GM21515 (cell line): ENCODE measurements around the gene CAMK2N1.
"Not testable (repeated sequence)": the region's sequence is repeated elsewhere in the genome, so short reads cannot be mapped to it uniquely, and the experiment has no call there.

Source experiments
- ATAC-seq: cut with Tn5 transposase; IDR thresholded peaks from one replicate; pipeline ENCODE4 v1.9.1; 2021; ENCODE audit not compliant: unreplicated experiment

The CAMK2N1 gene

DNA sequence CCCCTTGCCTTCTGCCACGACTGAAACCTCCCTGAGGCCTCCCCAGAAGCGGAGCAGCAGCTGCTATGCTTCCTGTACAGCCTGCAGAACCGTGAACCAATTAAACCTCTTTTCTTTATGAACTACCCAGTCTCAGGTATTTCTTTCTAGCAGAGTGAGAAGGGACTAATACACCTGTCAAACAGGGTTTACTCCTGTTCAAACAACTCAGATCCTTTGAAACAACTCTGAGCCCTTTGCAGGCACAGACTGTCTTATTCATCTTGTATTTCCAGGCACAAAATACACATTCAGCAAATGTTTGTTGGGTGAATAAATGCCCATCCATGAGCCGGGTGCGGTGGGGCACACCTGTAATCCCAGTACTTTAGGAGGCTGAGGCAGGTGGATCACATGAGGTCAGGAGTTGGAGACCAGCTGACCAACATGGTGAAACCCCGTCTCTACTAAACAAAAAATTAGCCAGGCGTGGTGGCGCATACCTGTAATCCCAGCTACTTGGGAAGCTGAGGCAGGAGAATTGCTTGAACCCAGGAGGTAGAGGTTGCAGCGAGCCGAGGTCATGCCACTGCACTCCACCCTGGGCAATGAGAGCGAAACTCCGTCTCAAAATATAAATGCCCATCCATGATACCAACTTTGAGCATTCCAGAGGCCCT lies 10.8 kb upstream of the CAMK2N1 start:
- ATAC-seq = not testable (repeated sequence)

DNA sequence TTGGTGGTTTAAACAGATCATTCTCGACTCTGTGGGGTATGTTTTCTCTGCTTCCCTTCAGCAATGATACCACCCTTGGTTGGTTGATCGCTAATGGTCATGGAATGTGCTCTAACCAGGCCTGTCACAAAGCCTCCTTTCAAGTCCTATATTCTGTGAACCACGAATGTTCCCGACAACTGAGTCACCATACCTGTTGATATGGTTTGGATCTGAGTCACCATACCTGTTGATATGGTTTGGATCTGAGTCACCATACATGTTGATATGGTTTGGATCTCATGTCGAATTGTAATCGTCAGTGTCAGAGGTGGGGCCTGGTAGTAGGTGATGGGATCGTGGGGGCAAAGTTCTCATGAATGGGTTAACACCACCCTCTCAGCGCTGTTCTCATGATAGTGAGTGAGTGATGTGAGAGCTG lies 10.2 kb upstream of the CAMK2N1 start:
- no peak for ATAC-seq

GRCh38 chr1:20495661-20496060 lies 9.7 kb upstream of the CAMK2N1 start:
- no peak for ATAC-seq

DNA sequence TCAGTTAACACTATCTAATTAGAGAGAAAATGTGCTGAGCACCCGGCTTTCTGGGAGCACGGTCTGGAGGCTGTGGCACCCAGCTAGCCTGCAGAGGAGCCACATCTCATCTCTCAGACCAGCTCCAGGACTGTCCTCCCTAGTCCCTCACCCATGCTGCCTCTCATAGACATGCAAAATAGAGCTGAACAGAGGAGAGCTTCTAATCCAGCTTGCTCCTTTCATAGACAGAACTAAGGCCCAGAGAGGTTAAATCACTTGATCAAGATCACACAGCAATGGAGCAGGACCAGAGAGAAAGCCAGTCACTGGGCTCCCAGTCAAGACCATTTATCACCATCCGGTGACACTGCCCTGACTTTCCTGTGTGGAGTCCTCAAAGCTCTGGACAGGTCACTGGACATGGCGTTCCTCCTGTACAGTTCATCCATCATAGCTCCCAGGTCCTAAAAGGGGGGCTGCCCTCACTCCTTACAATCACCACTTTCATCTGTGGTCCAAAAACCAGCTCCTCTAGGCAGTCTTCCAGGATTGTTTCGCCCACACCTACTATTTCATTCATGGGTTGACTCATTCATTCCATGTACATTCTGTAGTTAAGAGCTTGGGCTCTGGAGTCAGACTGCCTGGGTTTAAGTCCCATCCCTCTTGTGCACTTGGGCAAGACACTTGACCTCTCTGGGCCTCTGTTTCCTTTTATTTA lies 8.8 kb upstream of the CAMK2N1 start:
- no peak for ATAC-seq

DNA sequence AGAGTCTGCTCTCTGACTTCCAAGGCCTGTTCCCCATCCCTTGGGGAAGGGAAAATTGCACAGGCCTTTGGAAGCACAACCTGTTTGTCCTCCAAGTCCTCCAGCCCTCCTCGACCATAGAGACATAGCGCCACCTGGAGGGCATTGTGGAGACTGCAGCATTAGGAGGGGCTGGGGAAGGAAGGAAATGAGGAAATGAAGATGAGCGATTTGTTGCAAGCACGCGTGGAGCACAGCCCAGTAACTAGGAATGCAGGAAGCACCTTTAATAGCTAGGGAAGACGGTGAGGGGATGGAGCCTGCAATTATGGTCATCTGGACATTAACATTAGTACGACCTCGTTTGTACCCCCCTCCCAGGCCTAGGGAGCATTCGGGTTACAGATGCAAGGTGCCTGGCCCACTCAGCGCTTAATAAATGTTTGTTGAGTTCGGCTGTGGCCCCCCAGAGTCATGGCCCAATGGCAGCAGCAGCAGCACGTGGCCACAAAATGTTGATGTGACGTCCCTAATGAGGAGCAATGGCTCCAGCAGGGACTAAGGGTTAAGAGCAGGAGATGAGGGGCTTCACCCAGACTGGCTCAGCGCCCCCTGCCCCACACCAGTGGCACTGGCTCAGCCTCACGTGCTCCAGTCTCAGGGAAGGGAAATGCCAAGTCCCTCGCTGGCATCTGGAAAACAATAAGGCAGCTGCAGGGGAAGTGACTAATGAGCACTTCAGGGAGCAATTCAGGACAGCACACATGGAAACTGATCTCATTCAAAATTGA lies 8.0 kb upstream of the CAMK2N1 start:
- ATAC-seq = no peak

- no peak for ATAC-seq
These were observed 7.3 kb upstream of the CAMK2N1 start for GRCh38 chr1:20493309-20493708.

- ATAC-seq = no peak
These were observed 6.7 kb upstream of the CAMK2N1 start for GRCh38 chr1:20492751-20493150.

DNA sequence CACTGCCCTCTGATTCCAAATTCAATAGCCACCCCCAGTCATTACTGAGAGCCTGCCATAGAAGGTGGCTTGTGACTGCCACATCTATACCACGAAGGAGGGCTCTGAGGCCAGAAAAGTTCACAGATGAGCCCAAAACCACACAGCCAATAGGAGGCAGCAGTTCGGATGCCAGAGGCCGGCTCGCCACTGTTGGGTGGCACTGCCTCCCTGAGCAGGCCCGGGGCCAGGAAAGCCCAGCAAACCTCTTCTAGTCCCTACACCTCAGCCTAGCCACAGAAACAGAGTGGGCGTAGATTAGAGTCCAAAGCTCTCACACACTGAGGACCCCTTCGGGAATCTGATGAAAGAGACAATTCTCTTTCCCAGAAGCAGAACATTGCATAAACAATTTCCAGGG lies 5.9 kb upstream of the CAMK2N1 start:
- ATAC-seq = no peak

DNA sequence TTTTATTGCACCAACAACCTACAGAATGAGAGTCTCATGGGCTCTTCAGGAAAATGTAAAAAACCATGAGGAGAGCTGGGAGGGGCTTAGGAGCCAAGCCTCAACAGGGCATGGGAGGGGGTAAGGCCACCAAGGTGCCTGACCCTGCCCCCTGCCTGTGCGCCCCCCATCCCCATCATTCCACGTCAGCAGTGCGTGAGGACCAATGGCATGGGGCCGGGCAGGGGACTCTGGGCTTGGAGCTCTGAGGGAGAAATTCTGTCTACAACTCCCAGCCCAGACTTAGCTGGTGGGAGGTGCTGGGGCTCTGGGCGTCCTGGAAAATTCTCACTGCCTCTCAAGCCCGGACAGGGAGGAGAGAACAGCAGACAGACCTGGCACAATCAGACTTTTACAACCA lies 5.2 kb upstream of the CAMK2N1 start:
- ATAC-seq = no peak

- ATAC-seq = no peak
These were observed 1.2 kb upstream of the CAMK2N1 start for GRCh38 chr1:20487236-20487590.

- ATAC-seq = no peak
These were observed 636 bp upstream of the CAMK2N1 start for GRCh38 chr1:20486457-20487235.

- ATAC-seq = no peak
These were observed 1.2 kb downstream of the CAMK2N1 start for GRCh38 chr1:20484519-20485462.

- no peak for ATAC-seq
These were observed 2.0 kb downstream of the CAMK2N1 start for GRCh38 chr1:20483833-20484518.

DNA sequence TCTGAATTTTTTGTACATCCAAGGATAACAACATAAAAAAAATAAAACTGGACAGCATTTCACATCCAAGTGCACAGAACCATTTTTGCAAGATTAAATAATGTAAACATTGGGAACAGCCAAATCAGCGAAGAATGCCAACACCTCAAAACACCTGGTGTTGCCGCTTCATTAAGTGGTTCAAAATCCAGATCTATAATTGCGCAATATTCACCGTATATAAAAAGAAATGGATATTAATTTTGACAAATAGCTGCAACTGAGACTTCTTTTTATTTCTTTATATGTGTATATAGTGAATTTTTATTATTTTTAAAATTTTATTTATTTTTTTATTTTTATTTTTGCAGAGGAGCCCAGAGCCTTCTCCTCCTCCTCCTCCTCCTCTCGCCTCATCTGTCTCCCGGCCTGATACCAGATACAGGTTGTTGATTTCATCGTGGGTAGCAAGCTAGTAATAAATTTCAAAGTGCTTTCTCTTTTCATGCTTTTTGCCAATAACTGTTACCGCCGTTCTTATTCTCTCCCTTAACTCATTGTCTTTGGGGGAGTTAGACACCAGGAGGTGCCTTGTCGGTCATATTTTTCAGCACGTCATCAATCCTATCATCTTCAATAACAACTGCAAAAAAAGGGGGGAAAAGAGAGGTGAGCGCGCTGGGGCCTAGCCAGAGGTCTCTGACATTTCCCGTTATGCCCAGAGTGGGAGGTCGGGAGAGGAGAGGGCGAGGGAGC lies 2.7 kb downstream of the CAMK2N1 start:
- ATAC-seq = no peak

- ATAC-seq = no peak
These were observed 4.1 kb downstream of the CAMK2N1 start for GRCh38 chr1:20481643-20482498.

- ATAC-seq = no peak
These were observed 4.9 kb downstream of the CAMK2N1 start for GRCh38 chr1:20480951-20481617.

- no peak for ATAC-seq
These were observed 5.6 kb downstream of the CAMK2N1 start for GRCh38 chr1:20480243-20480944.
